Endothelial cell of hepatic sinusoid (primary cell): ENCODE data around the gene ANAPC10.
"Not testable (repeated sequence)": the region's sequence is repeated elsewhere in the genome, so short reads cannot be mapped to it uniquely, and the experiment has no call there.

Experiments
- in situ Hi-C: cut with HindIII; loops from 2 replicates; pipeline ENCODE4 v1.10.0; 2017; ENCODE audit warnings: low sequenced_read_pairs

The ANAPC10 gene, protein sequence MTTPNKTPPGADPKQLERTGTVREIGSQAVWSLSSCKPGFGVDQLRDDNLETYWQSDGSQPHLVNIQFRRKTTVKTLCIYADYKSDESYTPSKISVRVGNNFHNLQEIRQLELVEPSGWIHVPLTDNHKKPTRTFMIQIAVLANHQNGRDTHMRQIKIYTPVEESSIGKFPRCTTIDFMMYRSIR

DNA sequence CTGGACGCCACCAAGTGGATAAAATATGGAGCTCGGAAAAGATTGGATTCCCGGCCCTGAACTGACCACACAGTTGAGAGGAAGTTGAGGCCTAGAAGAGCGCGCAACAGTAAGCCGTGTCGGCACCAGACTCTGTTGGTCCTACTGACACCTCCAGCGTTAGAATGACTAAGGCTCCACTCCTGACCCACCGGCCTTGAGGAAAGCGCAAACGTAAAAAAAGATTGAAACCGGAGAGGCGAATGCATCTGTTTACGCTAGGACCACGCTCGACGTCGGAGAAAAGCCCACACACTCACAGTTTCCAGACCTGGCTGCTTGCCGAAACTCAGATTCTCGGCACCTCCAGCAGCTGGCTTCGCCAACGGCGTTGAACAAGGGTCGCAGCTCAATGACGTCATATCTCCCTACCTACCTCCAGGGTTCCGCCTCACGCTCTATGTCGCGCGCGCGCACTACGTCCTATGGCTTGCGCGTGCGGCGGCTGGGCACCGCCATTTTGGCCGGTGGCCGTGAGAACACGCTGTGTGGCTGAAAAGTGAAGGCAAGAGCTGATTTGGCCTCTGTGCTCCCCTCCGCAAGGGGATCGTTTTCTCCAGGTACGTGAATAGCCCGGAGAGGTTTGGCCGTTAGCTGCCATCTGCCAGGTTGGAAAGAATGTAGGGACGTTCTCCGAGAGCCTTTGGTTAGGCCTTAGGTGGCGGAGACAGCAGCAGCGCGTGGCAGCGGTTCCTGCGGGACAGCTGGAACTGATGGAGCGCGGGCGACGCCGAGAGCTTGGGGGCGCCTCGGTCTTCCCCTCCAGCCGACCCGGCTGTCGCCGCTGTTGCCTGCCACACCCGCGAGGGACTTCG lies at the start of gene ANAPC10, which contains the start of gene ABCE1:
TSS of gene ANAPC10 (minus strand) at position 376 of the 854 bp plus-strand sequence. CDS start 2,097 bp downstream, outside the sequence.
TSS of gene ABCE1 (plus strand) at position 491 of the 854 bp plus-strand sequence. CDS start 6,102 bp downstream, outside the sequence.
- in situ Hi-C loops = no loop called here

DNA sequence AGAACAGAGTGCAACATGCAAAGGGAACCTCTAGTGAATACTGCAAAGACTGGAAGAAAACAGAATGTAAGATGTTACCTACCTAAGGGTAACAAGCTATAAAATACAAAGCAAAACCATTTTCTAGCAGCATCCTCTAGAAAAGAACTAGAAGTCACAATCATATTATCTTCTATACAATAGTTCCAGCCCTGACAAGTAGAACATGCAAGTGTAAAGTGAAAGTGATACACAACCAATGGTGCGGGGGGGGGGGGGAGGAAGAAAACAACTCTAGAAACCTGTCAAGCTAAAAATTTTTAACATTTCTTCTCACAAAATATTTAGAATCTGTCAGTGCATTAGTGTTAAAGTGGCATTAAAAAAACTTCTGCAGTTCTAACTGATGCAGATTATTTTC lies 38.2 kb upstream of the ANAPC10 start:
- in situ Hi-C loops = not testable (repeated sequence)

- in situ Hi-C loops = no loop called here
Observed at GRCh38 chr4:145132511-145133098, 34.6 kb upstream of the ANAPC10 start.

DNA sequence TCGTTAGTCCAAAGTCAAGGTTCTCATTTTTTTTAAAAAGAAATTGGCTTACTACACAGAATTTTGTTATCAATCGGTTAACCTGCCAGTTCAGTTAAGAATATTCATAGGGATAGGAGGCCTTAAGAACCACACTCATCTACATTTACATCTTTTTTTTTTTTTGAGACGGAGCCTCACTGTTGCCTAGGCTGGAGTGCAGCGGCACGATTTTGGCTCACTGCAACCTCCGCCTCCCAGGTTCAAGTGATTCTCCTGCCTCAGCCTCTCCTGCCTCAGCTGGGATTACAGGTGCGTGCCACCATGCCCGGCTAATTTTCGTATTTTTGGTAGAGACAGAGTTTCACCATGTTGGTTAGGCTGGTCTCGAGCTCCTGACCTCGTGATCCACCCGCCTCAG lies 33.9 kb upstream of the ANAPC10 start:
- in situ Hi-C loops = no loop called here

DNA sequence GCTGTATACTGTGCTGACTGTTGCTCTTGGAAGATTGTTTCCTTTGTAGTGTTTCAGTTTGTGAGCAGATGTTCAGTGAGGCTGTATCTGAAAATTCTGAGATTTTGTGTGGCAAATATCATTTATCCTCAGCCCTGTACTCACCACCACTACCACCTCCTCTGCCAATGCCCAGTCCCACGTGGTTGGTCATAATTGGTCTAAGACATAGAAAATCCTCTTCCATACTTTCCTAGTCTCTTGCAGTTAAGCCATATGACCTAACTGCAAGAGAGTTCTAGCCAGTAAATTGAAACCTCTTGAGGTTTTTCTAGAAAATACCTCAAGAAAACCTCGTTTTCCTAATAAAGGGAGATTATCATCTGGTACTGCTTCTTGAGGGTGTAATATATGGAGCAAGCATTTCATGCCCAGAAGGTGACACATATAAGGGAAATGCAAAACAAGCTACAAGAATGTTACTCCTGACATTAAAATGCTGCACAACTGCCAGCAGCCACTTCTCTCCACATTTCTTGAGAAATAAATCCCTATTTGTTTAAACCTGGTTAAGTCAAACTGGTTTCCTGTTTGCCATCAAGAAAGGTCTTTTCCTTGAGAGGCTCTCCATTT lies 32.9 kb upstream of the ANAPC10 start:
- in situ Hi-C loops = no loop called here

DNA sequence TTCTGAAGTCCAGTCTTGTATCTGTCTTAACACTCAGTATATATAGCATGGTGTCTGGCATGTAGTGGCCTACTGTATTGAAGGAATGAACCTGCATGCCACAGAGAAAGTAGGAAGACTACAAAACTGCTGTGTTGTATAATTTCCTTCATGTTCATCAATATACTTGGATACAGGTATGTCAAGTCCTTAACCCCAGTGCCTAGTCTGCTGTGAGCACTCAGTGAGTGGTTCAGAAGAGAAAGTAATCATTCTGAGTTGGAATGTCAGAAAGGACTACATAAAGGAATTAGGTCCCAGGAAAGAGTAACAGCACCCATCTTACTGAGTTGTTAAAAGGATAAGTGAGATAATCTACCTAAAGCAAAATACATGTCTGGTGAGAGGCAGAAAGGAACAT lies 32.1 kb upstream of the ANAPC10 start:
- in situ Hi-C loops = no loop called here

GRCh38 chr4:145125396-145125795 lies 27.4 kb upstream of the ANAPC10 start:
- in situ Hi-C loops = no loop called here

- in situ Hi-C loops = no loop called here
Observed at GRCh38 chr4:145108128-145108527, 10.1 kb upstream of the ANAPC10 start.

DNA sequence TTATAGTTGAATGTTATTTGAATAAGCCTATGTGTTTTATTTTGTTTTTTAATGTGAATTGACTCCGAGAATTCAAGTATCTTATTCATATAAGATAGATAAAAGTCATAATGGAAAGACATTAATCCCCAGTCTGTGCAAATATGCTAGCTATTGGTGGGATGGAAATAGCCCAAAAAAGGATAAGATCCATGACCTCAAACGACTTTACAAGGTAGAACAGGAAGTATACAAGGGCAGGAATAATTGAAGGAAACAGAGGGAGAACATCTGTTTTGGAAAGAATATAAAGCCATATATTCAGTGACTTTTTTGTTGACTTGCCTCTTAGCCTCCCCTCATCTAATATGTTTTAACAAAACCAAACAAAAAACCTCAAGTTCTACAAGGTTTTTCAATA lies 9.1 kb upstream of the ANAPC10 start:
- in situ Hi-C loops = no loop called here

DNA sequence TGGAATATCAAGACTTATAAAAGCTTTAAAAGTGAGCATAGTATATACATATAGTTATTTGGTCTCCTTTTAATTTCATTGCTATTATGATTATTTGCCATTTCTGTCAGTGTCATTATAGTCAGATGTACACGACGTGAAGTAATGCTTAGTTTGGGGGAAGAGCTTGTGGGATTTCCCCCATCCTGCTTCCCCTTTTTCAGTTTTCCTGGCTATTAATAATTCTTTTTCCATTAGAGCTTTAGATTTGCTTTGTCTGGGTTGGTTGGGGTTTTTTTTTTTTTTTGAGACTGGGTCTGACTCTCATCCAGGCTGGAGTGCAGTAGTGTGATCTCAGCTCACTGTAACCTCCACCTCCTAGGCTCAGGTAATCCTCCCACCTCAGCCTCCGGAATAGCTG lies 5.5 kb upstream of the ANAPC10 start:
- in situ Hi-C loops = no loop called here

DNA sequence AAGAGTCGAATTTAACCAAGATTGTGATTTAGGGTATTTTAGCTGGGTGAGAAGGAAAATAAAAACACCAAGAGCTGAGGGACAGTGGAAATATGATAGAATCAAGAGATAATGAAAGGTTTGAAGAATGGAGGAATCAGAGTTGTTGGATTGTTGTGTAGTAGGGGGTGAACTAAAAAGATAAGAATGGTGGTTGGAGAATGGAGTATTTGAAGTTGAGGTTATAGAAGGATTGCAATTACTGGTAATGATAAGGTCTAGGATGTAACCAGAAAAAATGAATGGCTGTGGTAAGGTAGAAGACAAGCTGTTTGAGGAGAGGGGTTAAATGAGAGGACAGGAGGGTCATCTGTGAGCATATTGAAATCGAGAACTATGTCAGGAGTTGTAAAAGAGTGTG lies 4.6 kb upstream of the ANAPC10 start:
- in situ Hi-C loops = no loop called here

GRCh38 chr4:145101091-145101490 lies 3.1 kb upstream of the ANAPC10 start:
- in situ Hi-C loops = no loop called here

GRCh38 chr4:145099653-145100052 lies 1.7 kb upstream of the ANAPC10 start:
- in situ Hi-C loops = no loop called here

- in situ Hi-C loops = no loop called here
Observed at GRCh38 chr4:145098675-145099037, 660 bp upstream of the ANAPC10 start.

DNA sequence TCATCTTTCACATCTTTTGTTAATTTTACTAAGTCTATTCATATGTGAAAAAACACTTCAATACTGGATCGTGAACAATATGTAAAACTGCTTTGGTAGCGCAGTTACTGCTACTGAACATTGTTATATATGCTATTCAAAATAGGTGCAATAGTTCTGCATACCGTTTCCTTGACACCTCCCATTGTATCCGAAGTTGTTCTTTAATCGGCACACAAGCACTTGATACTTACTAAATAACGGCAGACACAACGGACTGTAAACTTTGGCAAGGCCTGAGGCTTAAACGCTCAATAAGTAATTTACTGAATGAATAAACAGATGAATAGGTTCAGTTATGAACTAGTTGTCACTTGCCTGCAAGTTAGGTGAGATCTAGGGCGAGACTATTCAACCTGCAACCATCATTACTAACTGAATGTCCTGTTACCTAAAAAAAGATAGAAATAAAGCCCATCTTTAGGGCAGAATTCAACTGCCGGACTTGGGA lies 620 bp downstream of the ANAPC10 start:
- in situ Hi-C loops = no loop called here

- in situ Hi-C loops = no loop called here
Observed at GRCh38 chr4:145093638-145094037, 4.4 kb downstream of the ANAPC10 start.

DNA sequence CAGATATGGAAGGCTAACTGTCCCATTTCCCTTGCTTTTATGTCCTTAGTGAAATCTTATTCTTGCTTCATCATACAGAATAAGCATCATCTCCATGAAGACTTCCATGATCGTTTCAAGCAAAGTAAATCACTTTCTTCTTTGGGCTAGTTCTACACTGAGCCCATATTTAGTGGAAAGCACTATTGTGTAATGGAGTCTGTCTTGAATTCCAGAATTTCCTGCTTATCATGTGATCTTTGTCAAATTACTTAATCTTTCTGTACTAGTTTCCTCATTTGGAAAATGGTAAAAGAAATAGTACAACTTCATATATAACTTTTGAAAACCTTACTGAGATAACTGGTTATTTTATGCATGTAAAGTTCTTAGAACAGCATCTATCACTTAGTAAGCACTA lies 7.6 kb downstream of the ANAPC10 start:
- in situ Hi-C loops = no loop called here

DNA sequence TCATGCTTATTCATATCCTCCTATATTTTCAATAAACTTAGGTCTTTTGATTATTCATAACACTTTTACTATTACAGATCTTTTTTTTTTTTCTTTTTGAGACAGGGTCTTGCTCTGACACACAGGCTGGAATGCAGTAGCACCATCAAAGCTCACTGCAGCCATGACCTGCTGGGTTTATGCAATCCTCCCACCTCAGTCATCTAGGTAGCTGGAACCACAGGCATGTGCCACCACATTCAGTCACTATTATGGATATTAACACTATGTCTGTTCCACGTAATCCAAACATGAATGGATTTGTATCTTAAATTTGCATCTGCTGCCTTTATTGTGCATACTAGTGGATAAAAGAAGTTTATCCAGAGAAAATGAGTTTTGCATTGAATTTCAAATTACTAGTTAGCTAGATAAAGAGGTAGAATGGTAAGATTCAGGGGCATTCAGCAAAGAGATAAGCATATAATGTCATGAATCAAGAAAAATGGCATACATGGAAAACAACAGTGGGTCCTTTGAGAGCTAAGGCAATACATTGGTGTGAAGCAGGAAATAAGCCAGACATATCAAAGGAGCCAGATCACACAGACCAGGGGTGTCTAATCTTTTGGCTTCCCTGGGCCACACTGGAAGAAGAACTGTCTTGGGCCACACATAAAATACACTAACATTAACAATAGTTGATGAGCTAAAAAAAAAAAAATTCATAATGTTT lies 13.9 kb downstream of the ANAPC10 start:
- in situ Hi-C loops = no loop called here

GRCh38 chr4:145081756-145082155 lies 16.2 kb downstream of the ANAPC10 start:
- in situ Hi-C loops = no loop called here

DNA sequence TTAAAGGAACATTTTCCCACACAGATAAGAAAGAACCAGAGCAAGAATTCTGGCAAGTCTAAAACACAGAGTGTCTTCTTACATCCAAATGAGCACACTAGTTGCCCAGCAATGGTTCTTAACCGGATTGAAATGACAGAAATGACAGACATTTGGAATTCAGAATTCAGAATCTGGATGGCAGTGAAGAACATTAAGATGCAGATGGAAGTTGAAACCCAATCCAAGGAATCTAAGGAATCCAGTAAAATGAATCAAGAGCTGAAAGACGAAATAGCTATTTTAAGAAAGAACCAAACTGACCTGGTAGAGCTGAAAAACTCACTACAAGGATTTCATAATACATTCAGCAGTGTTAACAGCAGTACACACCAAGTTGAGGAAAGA lies 21.5 kb downstream of the ANAPC10 start:
- in situ Hi-C loops = no loop called here
